CD4-positive, alpha-beta T cell (primary cell): ENCODE data around the gene LETM1. TPM values are rescaled to one million over a fixed set of nuclear protein-coding genes. Genes with fewer than 3 reads are reported as not detected.

Experiments used
- ATAC-seq: fragments of 200-7000 bp; cut with Tn5 transposase; one replicate; pipeline ENCODE4 v1.10.0; 2022; ENCODE audit warnings: mild to moderate bottlenecking; ENCODE audit not compliant: poor library complexity
- CTCF ChIA-PET: fragments of 350-600 bp; sonication (Branson Sonifier 250); formaldehyde crosslinking; loops from one replicate; lab custom pipeline; 2021; ENCODE audit warnings: antibody characterized with exemption, inconsistent platforms; lab: Charles Lee
- POLR2A ChIA-PET: fragments of 350-600 bp; sonication (Branson Sonifier 250); formaldehyde crosslinking; loops from one replicate; lab custom pipeline; 2021; ENCODE audit warnings: antibody characterized with exemption, inconsistent platforms; lab: Charles Lee
- DNase-seq, 14 experiments: peaks; one replicate each; pipeline ENCODE4 v3.0.0-alpha.2; 2013 to 2020; ENCODE audit warnings: mixed read lengths in 2 of 14
- H3K27ac ChIP-seq, 2 donors: one replicate each; pipeline versions ENCODE4 v1.5.1 to v1.7.0; 2013; ENCODE audit warnings: low read length in 2 of 2, low read depth in 1 of 2, mild to moderate bottlenecking in 1 of 2
- H3K27me3 ChIP-seq, 2 experiments: 1 replicate in 1 of 2; 2 replicates in 1 of 2; pipeline versions ENCODE4 v1.6.1 to v1.7.0; 2013; ENCODE audit warnings: low read length in 2 of 2, control low read depth in 1 of 2, mild to moderate bottlenecking in 1 of 2, moderate library complexity in 1 of 2; ENCODE audit not compliant: insufficient read depth in 2 of 2, control insufficient read depth in 1 of 2
- H3K36me3 ChIP-seq: one replicate; pipeline ENCODE4 v1.6.1; 2013; ENCODE audit warnings: low read length, control low read depth; ENCODE audit not compliant: insufficient read depth
- H3K4me1 ChIP-seq: one replicate; pipeline ENCODE4 v1.6.1; 2013; ENCODE audit warnings: low read length, control low read depth; ENCODE audit not compliant: insufficient read depth
- H3K4me3 ChIP-seq: one replicate; pipeline ENCODE4 v1.5.1; 2013; ENCODE audit warnings: mild to moderate bottlenecking, low read length, moderate library complexity
- H3K9me3 ChIP-seq, 2 experiments: 1 replicate in 1 of 2; 2 replicates in 1 of 2; pipeline versions ENCODE4 v1.6.1 to v1.7.0; 2013; ENCODE audit warnings: low read length in 2 of 2, mild to moderate bottlenecking in 2 of 2, control low read depth in 1 of 2, moderate library complexity in 1 of 2; ENCODE audit not compliant: control insufficient read depth in 1 of 2, insufficient read depth in 1 of 2
- H3K27ac Mint-ChIP-seq: one replicate; pipeline ENCODE4 v1.8.0; 2020; ENCODE audit warnings: mixed read lengths
- H3K27me3 Mint-ChIP-seq: one replicate; pipeline ENCODE4 v1.8.0; 2021; ENCODE audit warnings: mixed read lengths
- H3K36me3 Mint-ChIP-seq: one replicate; pipeline ENCODE4 v1.8.0; 2021; ENCODE audit warnings: low read depth, mixed read lengths
- H3K4me1 Mint-ChIP-seq: one replicate; pipeline ENCODE4 v1.8.0; 2021; ENCODE audit warnings: low read depth, mixed read lengths
- H3K4me3 Mint-ChIP-seq: one replicate; pipeline ENCODE4 v1.8.0; 2020; ENCODE audit warnings: mild to moderate bottlenecking, mixed read lengths
- H3K9me3 Mint-ChIP-seq: one replicate; pipeline ENCODE4 v1.8.0; 2020; ENCODE audit warnings: mixed read lengths
- intact Hi-C, 2 experiments: fragments of 100-400 bp; cut with DNase I in 1 of 2; cut with micrococcal nuclease in 1 of 2; formaldehyde crosslinking; loops; one replicate each; pipeline versions ENCODE4 v1.15.1 to v1.9.0; 2023 to 2025; cut with DNase I, micrococcal nuclease
- total RNA-seq, 174 experiments: library from RNA in 2 of 174; stranded (reverse) in 2 of 174; gene quantifications; one replicate each; pipeline ENCODE4 v1.2.3 and lab custom pipeline; 2021 to 2026
- TF ChIP-seq, protein P1 (sequence below): fragments of 200-600 bp; IDR thresholded peaks from one replicate; pipeline ENCODE4 v1.8.0; 2022; ENCODE audit warnings: antibody characterized with exemption, mild to moderate bottlenecking

Gene LETM1
- total RNA-seq, 2 experiments from 2014 or later = 21.2 to 25.2 TPM

DNA sequence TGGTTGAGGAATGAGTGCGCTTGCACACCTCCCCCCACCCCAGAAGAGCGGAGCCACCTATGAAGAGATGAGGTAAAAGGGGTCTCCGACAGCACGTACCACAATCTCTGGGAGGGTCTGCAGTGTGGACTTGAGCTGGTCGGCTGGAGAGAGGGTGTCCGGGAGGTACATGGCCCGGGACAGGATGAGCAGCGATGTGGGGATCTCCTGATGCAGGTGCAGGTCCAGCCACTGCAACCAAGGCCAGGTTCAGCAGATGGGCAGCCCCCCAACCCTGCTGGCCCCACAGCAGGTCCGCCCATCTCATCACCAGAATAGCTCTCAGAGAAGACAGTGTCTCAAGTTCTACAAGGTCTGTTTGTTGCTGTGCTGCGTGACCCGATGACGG lies 32.4 kb downstream of the LETM1 start:
- Histone ChIP-seq H3K27me3 (no peaks in the 10 kb centered on the region), H3K36me3 (peaks cover 62% of the 10 kb centered on the region), H3K4me3 (no peak overlapping the region), H3K4me1 (no peaks in the 10 kb centered on the region), H3K9me3 (no peaks in the 10 kb centered on the region), H3K27ac (no peak overlapping the region)
- intact Hi-C loops = no loop called here
- ChIA-PET POLR2A (no interaction called here), CTCF (no interaction called here)
- no peak for DNase-seq
- ATAC-seq = no peak
- Mint-ChIP-seq H3K27me3 (no peaks in the 10 kb centered on the region), H3K27ac (no peak overlapping the region), H3K4me3 (no peak overlapping the region), H3K4me1 (no peaks in the 10 kb centered on the region), H3K36me3 (peaks cover 70% of the 10 kb centered on the region), H3K9me3 (no peaks in the 10 kb centered on the region)
- TF ChIP-seq, protein P1, sequence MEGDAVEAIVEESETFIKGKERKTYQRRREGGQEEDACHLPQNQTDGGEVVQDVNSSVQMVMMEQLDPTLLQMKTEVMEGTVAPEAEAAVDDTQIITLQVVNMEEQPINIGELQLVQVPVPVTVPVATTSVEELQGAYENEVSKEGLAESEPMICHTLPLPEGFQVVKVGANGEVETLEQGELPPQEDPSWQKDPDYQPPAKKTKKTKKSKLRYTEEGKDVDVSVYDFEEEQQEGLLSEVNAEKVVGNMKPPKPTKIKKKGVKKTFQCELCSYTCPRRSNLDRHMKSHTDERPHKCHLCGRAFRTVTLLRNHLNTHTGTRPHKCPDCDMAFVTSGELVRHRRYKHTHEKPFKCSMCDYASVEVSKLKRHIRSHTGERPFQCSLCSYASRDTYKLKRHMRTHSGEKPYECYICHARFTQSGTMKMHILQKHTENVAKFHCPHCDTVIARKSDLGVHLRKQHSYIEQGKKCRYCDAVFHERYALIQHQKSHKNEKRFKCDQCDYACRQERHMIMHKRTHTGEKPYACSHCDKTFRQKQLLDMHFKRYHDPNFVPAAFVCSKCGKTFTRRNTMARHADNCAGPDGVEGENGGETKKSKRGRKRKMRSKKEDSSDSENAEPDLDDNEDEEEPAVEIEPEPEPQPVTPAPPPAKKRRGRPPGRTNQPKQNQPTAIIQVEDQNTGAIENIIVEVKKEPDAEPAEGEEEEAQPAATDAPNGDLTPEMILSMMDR = no peak

DNA sequence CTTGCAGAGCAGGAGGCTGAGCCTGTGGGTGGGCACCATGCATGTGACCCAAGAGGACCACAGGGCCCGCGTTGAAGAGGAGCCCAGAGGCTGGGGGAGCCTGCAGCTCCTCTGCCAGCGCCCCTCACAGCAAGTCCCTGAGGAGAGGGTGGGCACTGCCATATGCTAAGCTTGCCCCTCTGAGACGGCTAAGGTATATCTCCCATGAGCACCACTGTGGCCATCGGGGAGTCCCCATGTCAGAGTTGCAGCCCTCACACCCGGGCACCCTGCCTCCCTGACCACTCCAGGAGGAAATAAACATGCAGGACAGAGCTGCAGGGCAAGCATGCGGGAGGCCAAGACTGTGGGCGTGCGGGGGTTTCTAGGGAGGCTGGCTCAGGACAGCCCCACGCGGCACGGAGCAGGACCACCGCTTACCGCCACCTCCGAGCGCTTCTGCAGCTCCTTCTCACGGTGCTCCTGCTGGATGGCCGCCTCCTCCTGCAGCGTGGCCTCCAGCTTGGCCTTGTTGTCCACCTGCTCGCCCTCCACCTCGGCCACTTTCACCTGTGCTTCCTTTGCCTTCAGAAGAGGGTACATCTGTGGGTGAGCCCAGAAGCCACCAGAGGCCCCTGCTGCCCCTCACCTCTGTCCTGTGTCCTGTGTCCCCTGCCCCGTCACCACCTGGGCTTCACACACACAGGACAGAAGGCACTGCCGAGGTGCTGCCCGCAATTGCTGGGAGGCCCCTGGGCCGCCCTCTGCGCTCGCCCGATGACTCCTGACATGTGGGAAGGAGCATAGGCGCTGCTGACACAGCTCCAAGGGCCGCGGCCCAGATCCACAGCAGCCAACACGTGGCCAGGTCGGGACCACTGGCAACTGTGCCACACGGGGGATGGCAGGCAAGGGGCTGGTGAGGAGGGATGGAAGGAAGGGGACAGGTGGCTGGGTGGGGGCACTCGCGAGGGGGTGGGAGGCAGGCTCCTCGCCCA lies 33.1 kb downstream of the LETM1 start:
- Histone ChIP-seq H3K4me1 (no peaks in the 10 kb centered on the region), H3K36me3 (peaks cover 64% of the 10 kb centered on the region), H3K9me3 (no peaks in the 10 kb centered on the region), H3K4me3 (no peak overlapping the region), H3K27ac (no peak overlapping the region), H3K27me3 (no peaks in the 10 kb centered on the region)
- H3K4me3 Mint-ChIP-seq = no peak overlapping the region
- ATAC-seq (no peak), DNase-seq (no peak)
- H3K4me1 Mint-ChIP-seq = no peaks in the 10 kb centered on the region
- peaks cover 76% of the 10 kb centered on the region for H3K36me3 Mint-ChIP-seq
- ChIA-PET POLR2A (no interaction called here), CTCF (no interaction called here)
- H3K27ac Mint-ChIP-seq = no peak overlapping the region
- no peaks in the 10 kb centered on the region for H3K27me3 Mint-ChIP-seq
- no peaks in the 10 kb centered on the region for H3K9me3 Mint-ChIP-seq
- TF ChIP-seq, protein P1 = no peak
- intact Hi-C loops = no loop called here

DNA sequence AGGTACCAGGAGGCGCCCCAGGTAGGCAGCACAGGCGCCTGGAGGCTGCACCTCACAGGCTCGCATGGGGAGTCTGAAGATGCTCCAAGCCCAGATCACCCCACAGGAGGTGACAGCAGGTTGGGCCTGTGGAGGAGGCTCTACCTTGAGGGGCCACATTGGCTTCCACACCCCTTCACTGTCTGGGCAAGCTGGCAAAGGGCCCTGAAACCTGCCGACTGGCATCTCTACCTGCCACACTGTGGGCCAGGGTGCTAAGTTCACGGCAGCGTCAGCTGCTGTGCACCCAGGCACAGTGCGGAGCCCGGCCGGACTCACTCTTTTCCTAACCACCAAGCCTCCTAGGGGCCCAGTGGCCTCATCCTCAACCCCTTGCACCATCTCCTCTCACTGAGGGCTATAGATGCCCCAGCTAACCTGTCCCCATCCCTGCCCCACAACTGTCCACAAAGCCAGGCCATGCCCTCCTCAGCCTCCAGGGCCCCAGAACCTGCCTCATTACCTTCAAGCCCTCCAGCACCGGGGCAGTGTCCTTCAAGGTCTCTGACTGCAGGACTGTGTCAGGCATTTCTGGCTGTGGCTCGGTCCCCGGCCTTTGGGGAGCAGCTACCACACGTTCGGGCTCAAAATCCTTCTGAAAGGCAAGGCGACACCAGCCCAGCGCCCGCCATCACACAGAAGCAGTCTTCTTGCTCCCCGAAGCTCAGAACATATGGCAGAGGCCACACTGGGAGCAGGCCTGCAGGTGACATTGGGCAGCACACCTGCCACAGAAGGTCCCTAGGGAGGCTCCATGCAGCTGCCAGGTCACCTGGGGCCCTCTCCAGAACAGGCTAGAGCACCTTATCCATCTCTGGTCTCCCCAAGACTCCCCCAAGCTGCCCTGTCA lies 34.0 kb downstream of the LETM1 start:
- Mint-ChIP-seq H3K4me1 (no peaks in the 10 kb centered on the region), H3K36me3 (peaks cover 75% of the 10 kb centered on the region), H3K9me3 (no peaks in the 10 kb centered on the region), H3K27me3 (no peaks in the 10 kb centered on the region), H3K4me3 (no peak overlapping the region), H3K27ac (no peak overlapping the region)
- Histone ChIP-seq H3K9me3 (no peaks in the 10 kb centered on the region), H3K27me3 (no peaks in the 10 kb centered on the region), H3K4me3 (no peak overlapping the region), H3K27ac (no peak overlapping the region), H3K4me1 (no peaks in the 10 kb centered on the region), H3K36me3 (peaks cover 70% of the 10 kb centered on the region)
- TF ChIP-seq, protein P1 = no peak
- POLR2A ChIA-PET = no interaction called here
- CTCF ChIA-PET = no interaction called here
- DNase-seq (no peak), ATAC-seq (no peak)
- intact Hi-C loops = no loop called here
